K562 (cell line): ENCODE results near the gene MBOAT2. TPM values are rescaled to one million over a fixed set of nuclear protein-coding genes. Genes with fewer than 3 reads are reported as not detected.

Source experiments
- ETS2 ChIP-seq: IDR thresholded peaks from 2 replicates; pipeline ENCODE4 v1.6.1; 2016; ENCODE audit warnings: borderline replicate concordance, missing genetic modification characterization, mild to moderate bottlenecking, moderate library complexity, missing compliant biosample characterization; ENCODE audit not compliant: poor library complexity, severe bottlenecking
- GMEB1 ChIP-seq: fragments of 250-450 bp; sonication (Bioruptor Pico); IDR thresholded peaks from 2 replicates; pipeline ENCODE4 v1.4.0; 2020; ENCODE audit warnings: mild to moderate bottlenecking
- HDAC1 ChIP-seq, 2 experiments: fragments of 450-650 bp; IDR thresholded peaks; 2 replicates each; pipeline ENCODE4 v1.6.1; 2016 to 2017; ENCODE audit warnings: inconsistent platforms in 1 of 2, mild to moderate bottlenecking in 1 of 2, moderate library complexity in 1 of 2
- HNRNPL ChIP-seq: fragments of 200-400 bp; formaldehyde crosslinking; IDR thresholded peaks from 2 replicates; pipeline ENCODE4 v1.6.1; 2017; ENCODE audit warnings: low read depth, mild to moderate bottlenecking, low read length
- MCM7 ChIP-seq, 2 experiments: fragments of 450-650 bp; IDR thresholded peaks; 2 replicates each; pipeline ENCODE4 v1.6.1; 2016 to 2018
- SMARCA4 ChIP-seq: fragments of 450-650 bp; IDR thresholded peaks from 2 replicates; pipeline ENCODE4 v1.6.1; 2016
- TGIF2 ChIP-seq: sonication (generic); formaldehyde crosslinking; IDR thresholded peaks from 2 replicates; pipeline ENCODE4 v1.8.1; 2022; ENCODE audit warnings: mild to moderate bottlenecking, missing genetic modification reagents, moderate library complexity
- TRIM24 ChIP-seq, 2 experiments: fragments of 450-650 bp; IDR thresholded peaks; 2 replicates each; pipeline ENCODE4 v1.6.1; 2016
- ZBTB49 ChIP-seq: sonication (generic); formaldehyde crosslinking; IDR thresholded peaks from 2 replicates; pipeline ENCODE4 v1.8.0; 2022; ENCODE audit warnings: missing genetic modification reagents, mild to moderate bottlenecking, borderline replicate concordance
- ZEB2 ChIP-seq: fragments of 450-650 bp; IDR thresholded peaks from 2 replicates; pipeline ENCODE4 v1.6.1; 2016
- ZNF224 ChIP-seq: sonication (generic); formaldehyde crosslinking; IDR thresholded peaks from 2 replicates; pipeline ENCODE4 v1.8.0; 2022; ENCODE audit warnings: mild to moderate bottlenecking, missing genetic modification reagents
- ZNF23 ChIP-seq: fragments of 250-450 bp; sonication (Bioruptor Pico); IDR thresholded peaks from 2 replicates; pipeline ENCODE4 v1.4.0; 2020; ENCODE audit warnings: mild to moderate bottlenecking
- ZNF512 ChIP-seq: IDR thresholded peaks from 2 replicates; pipeline ENCODE4 v1.6.1; 2016; ENCODE audit warnings: missing genetic modification characterization, missing compliant biosample characterization
- ZNF561 ChIP-seq: fragments of 450-650 bp; formaldehyde crosslinking; conservative IDR thresholded peaks from 2 replicates; pipeline ENCODE4 v1.4.0; 2020; ENCODE audit warnings: mild to moderate bottlenecking, moderate library complexity
- ZNF699 ChIP-seq: fragments of 250-450 bp; sonication (Bioruptor Pico); IDR thresholded peaks from 2 replicates; pipeline ENCODE4 v1.8.0; 2021; ENCODE audit warnings: mild to moderate bottlenecking, moderate library complexity; ENCODE audit not compliant: insufficient replicate concordance
- ZNF766 ChIP-seq: fragments of 200-800 bp; sonication (Bioruptor generic); conservative IDR thresholded peaks from 2 replicates; pipeline ENCODE4 v1.6.1; 2016; ENCODE audit warnings: missing genetic modification characterization, missing compliant biosample characterization
- polyA plus RNA-seq, 8 experiments: library from polyadenylated mRNA; depleted of rRNA in 4 of 8; stranded (reverse) in 5 of 8; unstranded in 3 of 8; fragments of >200 nt; fragmentation: Nextera tagmentation in 2 of 8; fragmentation: Illumina TruSeq in 1 of 8; extraction: Ambion mirVana in 2 of 8; extraction: Trizol in 1 of 8; gene quantifications; 2 replicates each; pipeline versions ENCODE4 v1.2.1 to v1.2.3, GENCODE V29; 2011 to 2014; ENCODE audit warnings: inconsistent platforms in 1 of 8, missing spikeins in 1 of 8
- total RNA-seq, 7 experiments: library from RNA; depleted of rRNA in 6 of 7; stranded (reverse); fragments of >200 nt in 6 of 7; fragmentation: Illumina TruSeq in 2 of 7; extraction: Trizol in 2 of 7; gene quantifications; 2 replicates each; pipeline versions ENCODE4 v1.2.1 to v1.2.3, GENCODE V29; 2011 to 2021; ENCODE audit warnings: low replicate concordance in 1 of 7
- TF ChIP-seq, protein P1 (sequence below): IDR thresholded peaks from 3 replicates; pipeline ENCODE4 v1.6.1; 2011; ENCODE audit warnings: borderline replicate concordance, mild to moderate bottlenecking, moderate library complexity; ENCODE audit not compliant: insufficient read length; ENCODE audit errors: extremely low read depth

Gene MBOAT2
- total and polyA plus RNA-seq, 9 of the 15 experiments (the other 6 are each of a cell fraction or from before 2014, with no cell fraction given) = 8.4 to 122 (median 27.6) TPM

DNA sequence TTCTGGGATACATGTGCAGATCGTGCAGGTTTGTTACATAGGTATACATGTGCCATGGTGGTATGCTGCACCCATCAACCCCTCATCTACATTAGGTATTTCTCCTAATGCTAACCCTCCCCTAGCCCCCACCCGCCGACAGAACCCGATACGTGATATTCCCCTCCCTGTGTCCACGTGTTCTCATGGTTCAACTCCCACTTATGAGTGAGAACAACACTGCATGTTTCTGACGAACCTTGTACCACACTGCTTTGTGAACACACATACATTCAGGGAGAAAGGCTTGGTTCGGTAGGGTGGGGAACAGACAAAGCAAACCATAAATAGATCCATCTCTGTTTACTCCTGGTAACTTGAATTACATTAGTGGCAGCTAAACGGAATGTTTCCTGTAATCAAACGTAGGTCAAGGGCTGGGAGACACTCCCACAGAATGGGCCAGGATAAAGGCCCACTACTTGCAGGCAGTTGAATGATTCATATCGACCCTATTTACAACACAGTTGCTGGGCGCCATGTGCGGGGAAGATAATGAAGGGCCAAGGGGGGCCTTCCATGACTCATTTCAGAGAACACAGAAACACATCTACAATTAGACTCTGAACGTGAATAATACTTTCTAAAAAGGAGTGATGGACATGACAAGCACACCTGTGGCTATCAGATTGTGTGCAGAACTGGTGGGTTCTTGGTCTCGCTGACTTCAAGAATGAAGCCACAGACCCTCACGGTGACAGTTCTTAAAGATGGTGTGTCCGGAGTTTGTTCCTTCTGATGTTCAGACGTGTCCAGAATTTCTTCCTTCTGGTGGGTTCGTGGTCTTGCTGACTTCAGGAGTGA is 109.3 kb downstream of the MBOAT2 start (continued):
- TF ChIP-seq ZBTB49 (CRISPR knock-in tag) (no peak), ZEB2 (peak; percentile 93; the same call in 1 of the 2 replicates), ZNF561 (CRISPR knock-in tag) (no peak), HDAC1 (IDR thresholded peaks at IDR 0.05) (peak in 1 of 2 experiments; percentile 66; a peak in 2 of 4 replicates), ZNF224 (CRISPR knock-in tag) (no peak), ETS2 (tag) (no peak), TRIM24 (IDR thresholded peaks at IDR 0.05) (peak; percentile 90 to 92), ZNF512 (tag) (no peak), SMARCA4 (peak; percentile 97), GMEB1 (CRISPR knock-in tag) (no peak), ZNF766 (CRISPR knock-in tag) (peak; percentile 52; the same call in 1 of the 2 replicates), ZNF699 (CRISPR knock-in tag) (no peak), MCM7 (IDR thresholded peaks at IDR 0.05) (no peak), HNRNPL (no peak), ZNF23 (CRISPR knock-in tag) (no peak), TGIF2 (CRISPR knock-in tag) (no peak)
- TF ChIP-seq, protein P1, sequence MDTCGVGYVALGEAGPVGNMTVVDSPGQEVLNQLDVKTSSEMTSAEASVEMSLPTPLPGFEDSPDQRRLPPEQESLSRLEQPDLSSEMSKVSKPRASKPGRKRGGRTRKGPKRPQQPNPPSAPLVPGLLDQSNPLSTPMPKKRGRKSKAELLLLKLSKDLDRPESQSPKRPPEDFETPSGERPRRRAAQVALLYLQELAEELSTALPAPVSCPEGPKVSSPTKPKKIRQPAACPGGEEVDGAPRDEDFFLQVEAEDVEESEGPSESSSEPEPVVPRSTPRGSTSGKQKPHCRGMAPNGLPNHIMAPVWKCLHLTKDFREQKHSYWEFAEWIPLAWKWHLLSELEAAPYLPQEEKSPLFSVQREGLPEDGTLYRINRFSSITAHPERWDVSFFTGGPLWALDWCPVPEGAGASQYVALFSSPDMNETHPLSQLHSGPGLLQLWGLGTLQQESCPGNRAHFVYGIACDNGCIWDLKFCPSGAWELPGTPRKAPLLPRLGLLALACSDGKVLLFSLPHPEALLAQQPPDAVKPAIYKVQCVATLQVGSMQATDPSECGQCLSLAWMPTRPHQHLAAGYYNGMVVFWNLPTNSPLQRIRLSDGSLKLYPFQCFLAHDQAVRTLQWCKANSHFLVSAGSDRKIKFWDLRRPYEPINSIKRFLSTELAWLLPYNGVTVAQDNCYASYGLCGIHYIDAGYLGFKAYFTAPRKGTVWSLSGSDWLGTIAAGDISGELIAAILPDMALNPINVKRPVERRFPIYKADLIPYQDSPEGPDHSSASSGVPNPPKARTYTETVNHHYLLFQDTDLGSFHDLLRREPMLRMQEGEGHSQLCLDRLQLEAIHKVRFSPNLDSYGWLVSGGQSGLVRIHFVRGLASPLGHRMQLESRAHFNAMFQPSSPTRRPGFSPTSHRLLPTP = no peak
